GM21723 (cell line): ENCODE results near the gene TUT7.
"Not testable (repeated sequence)": the region's sequence is repeated elsewhere in the genome, so short reads cannot be mapped to it uniquely, and the experiment has no call there.

Experiments
- ATAC-seq: cut with Tn5 transposase; IDR thresholded peaks from one replicate; pipeline ENCODE4 v1.9.1; 2021; ENCODE audit warnings: mild to moderate bottlenecking, moderate library complexity; ENCODE audit not compliant: unreplicated experiment

TUT7 gene

GRCh38 chr9:86303316-86303975 lies 50.8 kb downstream of the TUT7 start:
- ATAC-seq: no peak

DNA sequence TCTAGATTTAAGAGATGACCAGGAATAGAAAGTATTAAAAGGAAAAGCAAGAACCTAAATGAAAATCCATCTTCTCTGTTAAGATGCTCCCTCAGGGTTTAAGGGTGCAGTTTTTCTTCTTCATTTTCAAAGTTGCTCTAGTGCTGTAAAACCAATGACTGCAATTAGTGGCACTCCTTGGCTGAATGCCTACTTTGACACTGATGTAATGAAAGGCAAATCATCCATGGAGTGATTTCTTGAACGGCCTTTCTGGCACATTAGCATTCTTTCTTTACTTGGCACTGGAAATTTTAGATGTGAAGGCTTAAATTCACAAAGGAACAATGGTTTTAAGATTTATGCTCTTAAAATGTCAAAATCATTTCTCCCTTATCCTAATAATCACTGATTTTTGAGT lies 52.5 kb downstream of the TUT7 start:
- ATAC-seq: no peak

- no peak for ATAC-seq
These were observed 53.5 kb downstream of the TUT7 start for GRCh38 chr9:86300701-86301100.

GRCh38 chr9:86298873-86299272 lies 55.3 kb downstream of the TUT7 start:
- ATAC-seq: no peak

DNA sequence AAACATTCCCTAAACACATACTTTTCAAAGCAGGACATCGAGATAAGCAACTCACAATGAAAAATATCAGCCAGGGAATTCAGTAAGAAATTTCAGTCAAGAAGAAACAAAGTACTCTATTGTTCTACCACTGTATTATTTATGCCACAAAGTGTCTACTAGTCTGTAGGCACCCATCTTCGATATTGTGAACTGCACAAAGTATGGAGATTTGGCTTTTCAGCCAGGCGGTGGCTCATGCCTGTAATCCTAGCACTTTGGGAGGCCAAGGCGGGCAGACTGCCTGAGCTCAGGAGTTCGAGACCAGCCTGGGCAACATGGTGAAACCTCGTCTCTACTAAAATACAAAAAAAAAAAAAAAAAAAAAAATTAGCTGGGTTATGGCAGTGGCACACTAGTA lies 63.9 kb downstream of the TUT7 start:
- ATAC-seq: not testable (repeated sequence)

- no peak for ATAC-seq
These were observed 65.6 kb downstream of the TUT7 start for GRCh38 chr9:86288499-86289198.

DNA sequence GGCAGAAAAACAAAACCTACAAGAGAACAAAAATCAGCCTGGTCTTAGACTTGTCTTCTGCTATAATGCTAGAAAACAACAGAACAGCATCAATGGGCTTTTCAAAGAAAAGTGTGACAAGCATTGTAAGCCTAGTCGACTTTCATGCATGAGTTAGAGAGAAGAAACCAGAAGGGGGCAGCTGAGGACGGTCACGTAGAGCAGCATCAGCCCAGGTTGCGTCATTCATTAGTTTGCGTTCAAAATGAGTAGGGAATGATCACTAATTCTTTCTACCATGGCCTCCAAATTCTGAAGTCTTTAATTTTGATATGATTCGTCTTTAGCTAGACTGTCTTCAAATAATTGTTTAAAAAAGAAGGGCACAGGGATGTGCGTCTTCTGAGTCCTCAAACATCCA lies 67.2 kb downstream of the TUT7 start:
- no peak for ATAC-seq

DNA sequence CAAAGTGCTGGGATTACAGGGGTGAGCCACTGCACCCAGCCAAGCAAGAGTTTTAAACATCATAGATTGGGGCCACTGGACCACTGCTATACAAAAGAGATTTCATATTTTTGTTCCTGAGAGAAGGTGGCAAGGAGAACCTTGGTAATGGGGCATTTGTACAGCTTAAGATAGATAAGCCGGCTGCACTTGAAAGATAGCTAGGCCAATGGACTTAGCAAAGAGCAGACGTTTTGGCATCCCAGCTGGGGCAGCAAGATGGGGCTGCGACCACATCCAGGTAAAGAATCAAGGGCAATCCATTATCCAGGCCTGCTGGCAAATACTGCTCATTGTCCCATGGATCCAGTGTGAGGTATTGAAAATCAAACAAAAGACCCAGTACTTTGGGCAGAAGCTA lies 67.9 kb downstream of the TUT7 start:
- ATAC-seq: no peak

DNA sequence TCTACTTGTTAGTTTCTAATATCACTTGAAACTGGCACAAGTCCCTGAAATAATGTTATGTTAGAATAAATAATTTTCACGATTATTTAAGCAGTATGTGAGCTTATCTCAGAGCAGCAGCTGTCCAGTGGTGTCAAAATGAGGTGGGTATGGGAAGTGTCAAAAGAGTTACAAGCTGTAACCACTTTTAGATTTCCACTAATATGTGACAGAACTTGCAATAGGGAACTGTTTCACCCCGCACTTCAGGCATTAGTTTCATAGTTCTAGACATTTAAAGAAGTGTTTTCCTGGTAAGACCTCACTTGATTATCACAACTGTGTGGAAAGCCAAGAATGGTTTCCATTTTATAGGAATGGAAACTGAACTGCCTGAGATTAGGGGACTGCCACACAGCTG lies 68.9 kb downstream of the TUT7 start:
- ATAC-seq: no peak

- ATAC-seq: peak; percentile 19
These were observed 71.2 kb downstream of the TUT7 start for GRCh38 chr9:86282979-86283535.

GRCh38 chr9:86282077-86282978 lies 71.9 kb downstream of the TUT7 start, which contains the start of gene ISCA1:
ISCA1 (minus strand) TSS chr9:86282538; CDS start chr9:86282458, 80 bp downstream.
- peak; percentile 86 for ATAC-seq

DNA sequence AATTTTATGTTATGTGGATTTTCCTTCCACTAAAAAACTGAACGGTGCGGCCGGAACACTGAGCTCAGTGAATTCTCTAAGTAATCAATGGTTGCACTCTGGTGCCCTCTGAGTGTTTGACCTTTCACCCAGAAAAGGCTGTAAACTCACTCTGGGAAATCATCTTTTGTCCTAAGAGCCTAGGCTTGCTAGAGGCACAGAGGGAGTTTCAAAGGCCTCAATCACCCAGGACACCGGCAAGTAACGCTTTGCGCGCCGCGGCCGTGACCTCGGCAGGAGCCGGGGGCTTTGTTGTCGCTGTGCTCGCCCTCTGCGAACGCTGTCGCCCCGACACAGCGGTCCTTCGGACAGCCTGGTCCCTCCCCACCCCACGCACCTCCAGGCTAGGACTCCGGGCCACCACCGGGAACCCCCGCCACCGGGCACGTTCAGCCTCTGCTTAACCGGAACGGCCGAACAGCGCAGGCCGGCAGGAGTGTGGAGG lies 72.6 kb downstream of the TUT7 start:
- peak; percentile 32 for ATAC-seq

- no peak for ATAC-seq
These were observed 73.6 kb downstream of the TUT7 start for GRCh38 chr9:86280580-86280979.

GRCh38 chr9:86279839-86280238 lies 74.4 kb downstream of the TUT7 start:
- no peak for ATAC-seq

DNA sequence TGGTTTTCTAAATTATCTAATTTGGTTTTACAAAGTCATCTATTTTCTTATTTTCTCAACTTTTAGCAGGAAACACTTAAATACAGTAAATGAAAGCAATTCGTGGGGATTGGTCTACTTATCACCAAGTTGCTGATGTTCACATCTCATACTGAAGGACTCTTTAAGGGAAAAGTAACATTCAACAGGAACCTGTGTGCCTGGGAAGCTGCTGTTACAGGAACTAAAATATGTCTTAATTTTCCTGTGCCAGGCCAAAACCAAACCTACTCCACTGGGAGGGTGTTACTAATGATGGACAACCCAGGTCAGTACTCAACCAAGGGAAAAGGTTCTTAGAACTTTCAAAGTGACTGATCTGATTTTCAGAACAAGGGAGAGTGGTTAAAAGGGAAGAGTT lies 77.1 kb downstream of the TUT7 start:
- ATAC-seq: no peak

DNA sequence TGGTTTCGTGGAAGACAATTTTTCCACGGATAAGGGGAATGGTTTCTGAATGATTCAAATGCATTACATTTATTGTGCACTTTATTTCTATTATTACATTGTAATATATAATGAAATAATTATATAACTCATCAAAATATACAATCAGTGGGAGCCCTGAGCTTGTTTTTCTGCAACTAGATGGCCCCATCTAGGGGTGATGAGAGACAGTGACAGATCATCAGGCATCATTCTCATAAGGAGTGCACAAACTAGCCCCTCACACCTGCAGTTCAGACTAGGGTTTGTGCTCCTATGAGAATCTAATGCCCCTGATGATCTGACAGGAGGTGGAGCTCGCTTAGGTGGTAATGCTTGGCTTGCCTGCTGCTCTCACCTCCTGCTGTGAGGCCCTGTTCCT lies 78.2 kb downstream of the TUT7 start:
- ATAC-seq: no peak

- no peak for ATAC-seq
These were observed 79.2 kb downstream of the TUT7 start for GRCh38 chr9:86274821-86275643.

- no peak for ATAC-seq
These were observed 82.0 kb downstream of the TUT7 start for GRCh38 chr9:86272221-86272620.

DNA sequence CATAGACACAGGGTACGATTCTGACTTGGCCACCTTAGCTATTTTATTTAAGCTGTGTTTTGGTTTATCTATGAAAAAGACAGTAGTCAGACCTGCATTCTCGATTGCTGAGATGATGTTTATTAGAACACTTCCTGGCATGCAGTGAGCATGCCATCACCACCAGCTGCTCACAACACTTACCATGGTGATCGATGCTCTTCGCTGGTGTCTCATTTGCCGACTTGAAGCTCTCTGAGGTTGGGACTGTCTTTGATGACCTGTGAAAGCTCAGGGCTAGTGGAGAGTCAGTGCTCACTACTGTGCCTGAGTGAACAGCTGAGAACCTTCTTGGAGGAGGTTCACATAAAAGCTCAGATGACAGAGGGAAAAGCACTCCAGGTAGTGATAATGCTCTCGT lies 90.3 kb downstream of the TUT7 start:
- no peak for ATAC-seq

DNA sequence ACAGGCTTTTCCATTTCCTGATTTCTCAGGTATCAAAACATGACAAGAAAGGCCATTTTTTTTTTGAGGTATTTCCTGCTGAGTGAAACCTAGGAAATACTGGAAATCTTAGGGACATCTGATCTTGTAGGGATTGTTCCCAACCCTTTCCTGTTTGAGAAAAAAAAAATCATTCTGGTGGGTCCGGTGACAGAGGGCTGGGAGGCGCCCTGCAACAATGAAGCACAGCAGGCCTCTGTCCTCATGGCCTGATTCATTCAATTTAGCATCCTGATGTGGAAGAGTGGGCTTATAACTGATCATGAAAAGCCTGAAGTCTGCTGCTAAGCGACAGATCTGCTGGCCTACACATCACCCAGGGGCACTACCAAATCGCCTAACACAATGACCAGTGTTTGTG lies 91.7 kb downstream of the TUT7 start:
- ATAC-seq: no peak
